HEK293 (cell line): Measurements from ENCODE around the gene ZFP91.

Experiments
- CTCF ChIA-PET: fragments of 350-600 bp; formaldehyde crosslinking; extraction: SDS; loops from one replicate; lab custom pipeline; 2021; ENCODE audit warnings: antibody characterized with exemption; lab: Yijun Ruan, JAX
- POLR2A ChIA-PET: fragments of 300-600 bp; formaldehyde crosslinking; extraction: SDS; loops from one replicate; lab custom pipeline; 2020; ENCODE audit warnings: antibody characterized with exemption, inconsistent platforms; lab: Yijun Ruan, JAX
- H3K27ac ChIP-seq: fragments of 200-500 bp; sonication (Bioruptor generic); 2 replicates; pipeline ENCODE4 v1.5.1; 2014; ENCODE audit warnings: low read depth, low read length, control low read depth, inconsistent platforms; ENCODE audit errors: extremely low read depth
- H3K36me3 ChIP-seq, 2 experiments: fragments of 200-500 bp in 1 of 2; sonication (Bioruptor generic) in 1 of 2; 1 replicate in 1 of 2; 2 replicates in 1 of 2; pipeline ENCODE4 v1.5.1; 2014 to 2017; ENCODE audit warnings: inconsistent platforms in 2 of 2, low read length in 2 of 2; ENCODE audit not compliant: control insufficient read depth in 2 of 2, insufficient read depth in 1 of 2
- H3K4me1 ChIP-seq: fragments of 200-500 bp; sonication (Bioruptor generic); 2 replicates; pipeline ENCODE4 v1.5.1; 2014; ENCODE audit warnings: mild to moderate bottlenecking, low read length, inconsistent platforms; ENCODE audit not compliant: control insufficient read depth, insufficient read depth
- H3K4me3 ChIP-seq: 2 replicates; pipeline ENCODE4 v1.5.1; 2011; ENCODE audit warnings: low read depth, mild to moderate bottlenecking, control low read depth, low read length, moderate library complexity
- H3K9me3 ChIP-seq: fragments of 200-500 bp; sonication (Bioruptor generic); 2 replicates; pipeline ENCODE4 v1.5.1; 2014; ENCODE audit warnings: low read depth, low read length, inconsistent platforms; ENCODE audit not compliant: control insufficient read depth, insufficient read depth
- REPIN1 ChIP-seq: fragments of 450-650 bp; formaldehyde crosslinking; IDR thresholded peaks from 2 replicates; pipeline ENCODE4 v1.5.1; 2017; ENCODE audit warnings: missing biosample characterization, missing genetic modification characterization, low read depth
- SCRT2 ChIP-seq: fragments of 450-650 bp; formaldehyde crosslinking; IDR thresholded peaks from 2 replicates; pipeline ENCODE4 v1.5.1; 2016; ENCODE audit warnings: missing biosample characterization, missing genetic modification characterization
- WT1 ChIP-seq: fragments of 450-650 bp; formaldehyde crosslinking; IDR thresholded peaks from 2 replicates; pipeline ENCODE4 v1.5.1; 2016; ENCODE audit warnings: missing biosample characterization, missing genetic modification characterization
- ZBTB21 ChIP-seq: fragments of 450-650 bp; formaldehyde crosslinking; IDR thresholded peaks from 2 replicates; pipeline ENCODE4 v1.5.1; 2017; ENCODE audit warnings: missing biosample characterization, missing genetic modification characterization
- ZFP41 ChIP-seq: fragments of 450-650 bp; formaldehyde crosslinking; IDR thresholded peaks from 2 replicates; pipeline ENCODE4 v1.5.1; 2016; ENCODE audit warnings: missing biosample characterization, missing genetic modification characterization, borderline replicate concordance
- ZNF239 ChIP-seq: fragments of 450-650 bp; formaldehyde crosslinking; IDR thresholded peaks from 2 replicates; pipeline ENCODE4 v1.5.1; 2016; ENCODE audit warnings: missing biosample characterization, missing genetic modification characterization
- ZNF391 ChIP-seq: fragments of 450-650 bp; formaldehyde crosslinking; IDR thresholded peaks from 2 replicates; pipeline ENCODE4 v1.5.1; 2016; ENCODE audit warnings: low read depth, missing biosample characterization, missing genetic modification characterization, borderline replicate concordance
- ZNF404 ChIP-seq: fragments of 450-650 bp; formaldehyde crosslinking; IDR thresholded peaks from 2 replicates; pipeline ENCODE4 v1.5.1; 2017; ENCODE audit warnings: missing biosample characterization, missing genetic modification characterization
- ZNF514 ChIP-seq: fragments of 450-650 bp; formaldehyde crosslinking; IDR thresholded peaks from 2 replicates; pipeline ENCODE4 v1.5.1; 2016; ENCODE audit warnings: missing biosample characterization, missing genetic modification characterization
- ZNF571 ChIP-seq: fragments of 450-650 bp; formaldehyde crosslinking; IDR thresholded peaks from 2 replicates; pipeline ENCODE4 v1.5.0; 2017; ENCODE audit warnings: missing biosample characterization, missing genetic modification characterization
- ZNF843 ChIP-seq: fragments of 450-650 bp; formaldehyde crosslinking; IDR thresholded peaks from 2 replicates; pipeline ENCODE4 v1.5.1; 2016; ENCODE audit warnings: missing biosample characterization, missing genetic modification characterization
- TF ChIP-seq, protein P1 (sequence below): fragments of 450-650 bp; formaldehyde crosslinking; conservative IDR thresholded peaks from 2 replicates; pipeline ENCODE4 v1.5.1; 2016; ENCODE audit warnings: low read depth, missing biosample characterization, missing genetic modification characterization
- TF ChIP-seq, protein P2 (sequence below): fragments of 450-650 bp; formaldehyde crosslinking; IDR thresholded peaks from 2 replicates; pipeline ENCODE4 v1.5.1; 2016; ENCODE audit warnings: missing biosample characterization, missing genetic modification characterization
- TF ChIP-seq, protein P3 (sequence below): fragments of 450-650 bp; formaldehyde crosslinking; optimal IDR thresholded peaks from 2 replicates; pipeline ENCODE3; 2016; ENCODE audit warnings: missing biosample characterization, mild to moderate bottlenecking, missing genetic modification characterization
- TF ChIP-seq, protein P4 (sequence below): fragments of 450-650 bp; formaldehyde crosslinking; IDR thresholded peaks from 2 replicates; pipeline ENCODE4 v1.5.1; 2016; ENCODE audit warnings: missing biosample characterization, missing genetic modification characterization
- TF ChIP-seq, protein P5 (sequence below): fragments of 450-650 bp; formaldehyde crosslinking; IDR thresholded peaks from 2 replicates; pipeline ENCODE4 v1.5.0; 2017; ENCODE audit warnings: missing biosample characterization, missing genetic modification characterization, borderline replicate concordance

The ZFP91 gene

DNA sequence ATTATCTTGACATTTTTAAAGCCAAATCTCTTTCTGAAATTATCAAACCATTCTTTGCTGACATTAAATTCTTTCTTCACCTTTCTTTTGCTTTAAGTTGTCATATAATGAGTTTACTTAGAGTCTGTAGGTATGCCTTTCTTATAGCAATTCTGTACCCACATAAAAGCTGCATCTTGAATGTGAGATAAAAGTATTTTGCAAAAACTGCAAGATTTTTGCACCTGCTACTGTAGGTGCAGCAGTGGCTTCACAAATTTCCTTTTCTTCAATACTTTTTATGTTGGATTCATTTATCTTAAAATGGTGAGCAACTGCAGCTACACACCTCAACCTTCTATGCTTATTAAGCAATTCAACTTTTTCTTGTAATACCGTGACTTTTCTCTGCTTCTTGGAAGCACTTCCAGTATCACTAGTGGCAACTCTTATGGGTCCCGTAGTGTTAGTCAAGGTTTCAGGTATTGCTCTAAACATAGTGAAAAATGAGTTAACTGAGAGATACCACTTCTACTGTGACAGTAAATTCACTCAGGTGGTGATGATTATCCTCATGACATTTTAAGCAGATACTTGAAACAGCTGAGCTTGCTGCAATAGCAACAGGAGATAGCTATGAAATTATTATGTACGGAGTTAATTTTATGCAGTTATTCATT lies 18.8 kb downstream of the ZFP91 start:
- no peak overlapping the region for H3K4me3 ChIP-seq
- no peaks in the 10 kb centered on the region for H3K9me3 ChIP-seq
- H3K4me1 ChIP-seq, result peaks cover 6% of the 10 kb centered on the region; the same call in 1 of the 2 replicates
- H3K36me3 ChIP-seq, result peaks cover 0 to 8% of the 10 kb centered on the region in 2 experiments; a peak in 1 of 3 replicates
- CTCF ChIA-PET, result interaction anchor here (0.6 kb wide), 1 partner anchor 31 kb away, joined by 3 read pairs; no protein-coding TSS in a partner anchor
- H3K27ac ChIP-seq, result no peak overlapping the region
- POLR2A ChIA-PET, result interaction anchor here (1.6 kb wide), 1 partner anchor 19 kb away, joined by 5 read pairs; no protein-coding TSS in a partner anchor
- TF ChIP-seq, protein P1, sequence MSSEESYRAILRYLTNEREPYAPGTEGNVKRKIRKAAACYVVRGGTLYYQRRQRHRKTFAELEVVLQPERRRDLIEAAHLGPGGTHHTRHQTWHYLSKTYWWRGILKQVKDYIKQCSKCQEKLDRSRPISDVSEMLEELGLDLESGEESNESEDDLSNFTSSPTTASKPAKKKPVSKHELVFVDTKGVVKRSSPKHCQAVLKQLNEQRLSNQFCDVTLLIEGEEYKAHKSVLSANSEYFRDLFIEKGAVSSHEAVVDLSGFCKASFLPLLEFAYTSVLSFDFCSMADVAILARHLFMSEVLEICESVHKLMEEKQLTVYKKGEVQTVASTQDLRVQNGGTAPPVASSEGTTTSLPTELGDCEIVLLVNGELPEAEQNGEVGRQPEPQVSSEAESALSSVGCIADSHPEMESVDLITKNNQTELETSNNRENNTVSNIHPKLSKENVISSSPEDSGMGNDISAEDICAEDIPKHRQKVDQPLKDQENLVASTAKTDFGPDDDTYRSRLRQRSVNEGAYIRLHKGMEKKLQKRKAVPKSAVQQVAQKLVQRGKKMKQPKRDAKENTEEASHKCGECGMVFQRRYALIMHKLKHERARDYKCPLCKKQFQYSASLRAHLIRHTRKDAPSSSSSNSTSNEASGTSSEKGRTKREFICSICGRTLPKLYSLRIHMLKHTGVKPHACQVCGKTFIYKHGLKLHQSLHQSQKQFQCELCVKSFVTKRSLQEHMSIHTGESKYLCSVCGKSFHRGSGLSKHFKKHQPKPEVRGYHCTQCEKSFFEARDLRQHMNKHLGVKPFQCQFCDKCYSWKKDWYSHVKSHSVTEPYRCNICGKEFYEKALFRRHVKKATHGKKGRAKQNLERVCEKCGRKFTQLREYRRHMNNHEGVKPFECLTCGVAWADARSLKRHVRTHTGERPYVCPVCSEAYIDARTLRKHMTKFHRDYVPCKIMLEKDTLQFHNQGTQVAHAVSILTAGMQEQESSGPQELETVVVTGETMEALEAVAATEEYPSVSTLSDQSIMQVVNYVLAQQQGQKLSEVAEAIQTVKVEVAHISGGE (tag by site-specific recombination), result no peak
- TF ChIP-seq ZFP41 (tag by site-specific recombination), result no peak
- no peak for TF ChIP-seq ZNF843 (tag by site-specific recombination)

DNA sequence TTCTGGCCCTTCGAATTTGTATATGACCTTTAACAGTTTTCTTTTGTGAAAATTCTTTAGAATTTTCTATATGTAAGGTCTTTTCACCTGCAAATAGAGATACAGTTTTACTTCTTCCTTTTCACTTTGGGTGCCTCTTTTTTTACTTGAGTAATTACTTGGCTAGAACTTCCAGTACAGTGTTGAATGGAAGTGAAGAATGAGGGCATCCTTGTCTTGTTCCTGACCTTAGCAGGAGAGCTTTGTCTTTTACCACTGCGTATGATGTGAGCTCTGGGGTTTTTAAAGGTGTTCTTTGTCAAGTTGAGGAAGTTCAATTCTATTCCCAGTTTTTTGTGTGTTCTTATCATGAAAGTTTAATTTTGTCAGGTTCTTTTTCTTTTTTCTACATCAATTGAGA lies 21.6 kb downstream of the ZFP91 start:
- Histone ChIP-seq H3K4me1 (peaks cover 10% of the 10 kb centered on the region), H3K27ac (no peak overlapping the region), H3K36me3 (peaks cover 0 to 3% of the 10 kb centered on the region in 2 experiments; a peak in 1 of 3 replicates), H3K9me3 (no peaks in the 10 kb centered on the region), H3K4me3 (no peak overlapping the region)
- ChIA-PET CTCF (interaction anchor here (1.5 kb wide), 1 partner anchor 29 kb away, joined by 8 read pairs; no protein-coding TSS in a partner anchor), POLR2A (no interaction called here)
- TF ChIP-seq, protein P2, sequence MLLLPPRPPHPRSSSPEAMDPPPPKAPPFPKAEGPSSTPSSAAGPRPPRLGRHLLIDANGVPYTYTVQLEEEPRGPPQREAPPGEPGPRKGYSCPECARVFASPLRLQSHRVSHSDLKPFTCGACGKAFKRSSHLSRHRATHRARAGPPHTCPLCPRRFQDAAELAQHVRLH (tag by site-specific recombination), result no peak
- TF ChIP-seq ZNF239 (tag by site-specific recombination), result no peak
- TF ChIP-seq SCRT2 (tag by site-specific recombination), result no peak
- TF ChIP-seq ZNF404 (tag by site-specific recombination), result no peak
- no peak for TF ChIP-seq ZNF514 (tag by site-specific recombination)
- TF ChIP-seq ZNF571, result no peak
- no peak for TF ChIP-seq REPIN1 (tag by site-specific recombination)
- TF ChIP-seq ZNF391 (tag by site-specific recombination), result no peak
- TF ChIP-seq WT1, result no peak
- no peak for TF ChIP-seq ZBTB21
- TF ChIP-seq, protein P3, sequence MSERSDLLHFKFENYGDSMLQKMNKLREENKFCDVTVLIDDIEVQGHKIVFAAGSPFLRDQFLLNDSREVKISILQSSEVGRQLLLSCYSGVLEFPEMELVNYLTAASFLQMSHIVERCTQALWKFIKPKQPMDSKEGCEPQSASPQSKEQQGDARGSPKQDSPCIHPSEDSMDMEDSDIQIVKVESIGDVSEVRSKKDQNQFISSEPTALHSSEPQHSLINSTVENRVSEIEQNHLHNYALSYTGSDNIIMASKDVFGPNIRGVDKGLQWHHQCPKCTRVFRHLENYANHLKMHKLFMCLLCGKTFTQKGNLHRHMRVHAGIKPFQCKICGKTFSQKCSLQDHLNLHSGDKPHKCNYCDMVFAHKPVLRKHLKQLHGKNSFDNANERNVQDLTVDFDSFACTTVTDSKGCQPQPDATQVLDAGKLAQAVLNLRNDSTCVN (tag by site-specific recombination), result no peak
- TF ChIP-seq, protein P4, sequence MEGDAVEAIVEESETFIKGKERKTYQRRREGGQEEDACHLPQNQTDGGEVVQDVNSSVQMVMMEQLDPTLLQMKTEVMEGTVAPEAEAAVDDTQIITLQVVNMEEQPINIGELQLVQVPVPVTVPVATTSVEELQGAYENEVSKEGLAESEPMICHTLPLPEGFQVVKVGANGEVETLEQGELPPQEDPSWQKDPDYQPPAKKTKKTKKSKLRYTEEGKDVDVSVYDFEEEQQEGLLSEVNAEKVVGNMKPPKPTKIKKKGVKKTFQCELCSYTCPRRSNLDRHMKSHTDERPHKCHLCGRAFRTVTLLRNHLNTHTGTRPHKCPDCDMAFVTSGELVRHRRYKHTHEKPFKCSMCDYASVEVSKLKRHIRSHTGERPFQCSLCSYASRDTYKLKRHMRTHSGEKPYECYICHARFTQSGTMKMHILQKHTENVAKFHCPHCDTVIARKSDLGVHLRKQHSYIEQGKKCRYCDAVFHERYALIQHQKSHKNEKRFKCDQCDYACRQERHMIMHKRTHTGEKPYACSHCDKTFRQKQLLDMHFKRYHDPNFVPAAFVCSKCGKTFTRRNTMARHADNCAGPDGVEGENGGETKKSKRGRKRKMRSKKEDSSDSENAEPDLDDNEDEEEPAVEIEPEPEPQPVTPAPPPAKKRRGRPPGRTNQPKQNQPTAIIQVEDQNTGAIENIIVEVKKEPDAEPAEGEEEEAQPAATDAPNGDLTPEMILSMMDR (tag by site-specific recombination), result no peak
- TF ChIP-seq, protein P5, sequence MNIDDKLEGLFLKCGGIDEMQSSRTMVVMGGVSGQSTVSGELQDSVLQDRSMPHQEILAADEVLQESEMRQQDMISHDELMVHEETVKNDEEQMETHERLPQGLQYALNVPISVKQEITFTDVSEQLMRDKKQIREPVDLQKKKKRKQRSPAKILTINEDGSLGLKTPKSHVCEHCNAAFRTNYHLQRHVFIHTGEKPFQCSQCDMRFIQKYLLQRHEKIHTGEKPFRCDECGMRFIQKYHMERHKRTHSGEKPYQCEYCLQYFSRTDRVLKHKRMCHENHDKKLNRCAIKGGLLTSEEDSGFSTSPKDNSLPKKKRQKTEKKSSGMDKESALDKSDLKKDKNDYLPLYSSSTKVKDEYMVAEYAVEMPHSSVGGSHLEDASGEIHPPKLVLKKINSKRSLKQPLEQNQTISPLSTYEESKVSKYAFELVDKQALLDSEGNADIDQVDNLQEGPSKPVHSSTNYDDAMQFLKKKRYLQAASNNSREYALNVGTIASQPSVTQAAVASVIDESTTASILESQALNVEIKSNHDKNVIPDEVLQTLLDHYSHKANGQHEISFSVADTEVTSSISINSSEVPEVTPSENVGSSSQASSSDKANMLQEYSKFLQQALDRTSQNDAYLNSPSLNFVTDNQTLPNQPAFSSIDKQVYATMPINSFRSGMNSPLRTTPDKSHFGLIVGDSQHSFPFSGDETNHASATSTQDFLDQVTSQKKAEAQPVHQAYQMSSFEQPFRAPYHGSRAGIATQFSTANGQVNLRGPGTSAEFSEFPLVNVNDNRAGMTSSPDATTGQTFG, result no peak
